GM19438 (cell line): Measurements from ENCODE around the gene ANKRD35.

Experiments used
- ATAC-seq: cut with Tn5 transposase; IDR thresholded peaks from one replicate; pipeline ENCODE4 v1.9.1; 2021; ENCODE audit warnings: low read depth; ENCODE audit not compliant: unreplicated experiment

The ANKRD35 gene

DNA sequence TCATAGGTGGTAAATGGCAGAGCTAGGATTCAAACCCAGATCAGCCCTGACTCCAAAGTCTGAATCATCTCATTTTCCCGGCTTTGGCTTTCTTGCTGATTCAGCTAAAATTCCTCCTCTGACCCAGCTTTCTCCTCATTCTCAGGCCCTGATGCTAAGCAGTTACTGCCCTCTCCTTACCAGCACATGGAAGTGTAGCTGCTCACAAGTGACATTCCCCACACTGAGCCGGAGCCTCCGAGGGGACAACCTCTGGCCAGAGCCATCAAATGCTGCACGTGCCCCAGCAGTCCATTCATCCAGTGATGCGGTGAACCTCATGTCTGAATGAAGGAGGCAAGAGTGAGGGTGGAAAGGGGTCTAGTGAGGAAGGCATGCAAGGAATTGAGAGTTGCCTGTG, 13.1 kb upstream of the ANKRD35 start:
- ATAC-seq: no peak

DNA sequence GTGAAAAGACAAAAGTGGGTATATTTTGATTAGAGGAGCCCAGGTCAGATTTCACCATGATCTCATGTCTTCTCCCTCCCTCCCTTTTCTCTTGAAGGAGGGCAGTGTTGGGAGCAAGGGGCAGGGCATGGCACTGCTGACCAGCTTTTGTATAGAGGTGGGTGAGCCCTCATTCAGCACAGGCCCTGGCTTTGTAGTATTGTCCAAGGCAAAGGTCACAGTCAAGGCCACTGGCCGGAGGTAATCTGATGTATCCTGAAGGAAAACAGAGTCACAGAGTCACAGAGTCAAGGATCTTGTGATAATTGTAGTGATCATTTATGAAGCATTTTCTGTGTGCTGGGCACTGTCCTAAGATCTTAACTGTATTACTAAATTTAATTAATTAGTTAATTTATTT, 12.3 kb upstream of the ANKRD35 start:
- ATAC-seq: no peak

DNA sequence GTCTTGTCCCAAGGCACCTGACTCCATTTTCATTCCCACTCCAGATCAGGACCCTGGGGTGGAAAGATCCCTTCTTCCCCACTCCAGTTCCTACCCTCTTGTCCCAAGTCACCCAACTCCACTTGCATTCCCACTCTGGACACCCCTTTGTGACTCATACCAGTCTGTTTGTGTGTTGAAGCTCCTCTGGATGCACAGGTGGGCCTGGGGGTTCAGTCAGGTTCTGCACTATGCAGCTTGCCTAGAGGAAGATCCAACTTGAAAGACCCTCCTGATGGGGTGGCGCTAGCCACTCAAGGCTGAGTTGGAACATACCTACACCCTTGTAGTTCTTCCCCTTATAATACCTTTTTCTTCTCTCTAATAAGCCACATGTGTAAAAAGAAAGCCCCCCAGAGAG, 9.8 kb upstream of the ANKRD35 start:
- ATAC-seq: no peak

DNA sequence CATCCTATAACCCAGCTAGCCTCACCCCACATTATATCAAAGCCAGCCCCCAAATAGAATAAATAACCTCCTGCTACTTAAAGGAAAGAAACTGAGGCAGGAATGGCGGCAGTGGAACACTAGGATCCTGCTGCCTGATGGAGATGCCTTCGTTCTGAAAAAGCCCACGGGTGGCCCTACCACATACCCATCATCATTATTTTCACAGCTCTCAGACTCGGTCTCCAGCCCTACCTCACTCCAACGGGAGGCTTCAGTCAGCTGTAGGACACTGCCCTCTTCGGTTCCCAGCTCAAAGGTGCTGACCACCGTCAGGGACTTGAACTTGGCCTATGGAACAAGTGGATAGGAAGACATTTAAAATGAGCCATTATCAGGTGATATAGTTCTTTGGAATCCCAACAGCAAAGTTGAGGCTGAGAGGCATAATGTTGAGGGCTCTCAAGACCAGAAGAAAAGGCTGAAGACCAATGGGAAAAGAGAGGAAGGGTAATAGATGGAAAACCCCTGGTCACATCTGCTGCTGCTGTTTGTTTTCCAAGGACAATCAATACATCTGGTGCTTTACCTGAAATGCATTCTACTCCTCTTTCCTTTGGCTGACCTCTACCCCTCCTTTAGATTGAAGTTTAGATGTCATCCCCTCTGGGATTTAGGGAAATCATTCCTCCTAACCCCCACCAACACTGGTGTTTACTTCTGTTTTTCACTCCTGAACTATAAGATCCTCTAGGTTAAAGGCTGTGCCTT, 7.8 kb upstream of the ANKRD35 start:
- no peak for ATAC-seq

DNA sequence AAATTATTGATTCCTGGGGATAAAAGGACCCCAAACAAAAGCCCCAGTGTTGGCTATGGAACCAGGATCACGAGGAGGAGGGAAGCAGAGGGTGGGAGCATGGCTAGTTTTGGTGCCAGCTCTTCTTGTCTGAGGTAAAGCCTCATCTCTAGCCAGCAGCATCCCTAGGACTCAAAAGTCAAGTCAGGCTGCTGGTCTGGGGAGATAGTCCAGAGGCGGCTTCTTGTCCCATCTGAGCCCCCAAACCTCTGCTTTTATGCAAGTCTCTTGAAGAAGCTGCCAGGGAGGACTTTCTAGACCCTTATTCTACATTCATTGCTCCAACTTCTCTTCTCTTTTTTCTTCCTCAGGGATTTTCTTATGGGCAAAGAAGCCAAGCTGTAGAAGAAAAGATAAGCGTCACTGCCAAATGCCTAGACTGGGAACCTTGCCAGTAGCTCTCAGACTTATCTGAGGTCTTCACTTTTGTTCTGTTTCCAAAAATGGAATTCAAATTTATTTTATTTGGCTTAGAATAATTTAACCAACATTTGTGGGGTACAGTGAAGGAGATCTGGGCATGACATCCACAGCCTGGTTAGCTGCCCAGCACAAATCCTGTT, 6.9 kb upstream of the ANKRD35 start:
- ATAC-seq: no peak

DNA sequence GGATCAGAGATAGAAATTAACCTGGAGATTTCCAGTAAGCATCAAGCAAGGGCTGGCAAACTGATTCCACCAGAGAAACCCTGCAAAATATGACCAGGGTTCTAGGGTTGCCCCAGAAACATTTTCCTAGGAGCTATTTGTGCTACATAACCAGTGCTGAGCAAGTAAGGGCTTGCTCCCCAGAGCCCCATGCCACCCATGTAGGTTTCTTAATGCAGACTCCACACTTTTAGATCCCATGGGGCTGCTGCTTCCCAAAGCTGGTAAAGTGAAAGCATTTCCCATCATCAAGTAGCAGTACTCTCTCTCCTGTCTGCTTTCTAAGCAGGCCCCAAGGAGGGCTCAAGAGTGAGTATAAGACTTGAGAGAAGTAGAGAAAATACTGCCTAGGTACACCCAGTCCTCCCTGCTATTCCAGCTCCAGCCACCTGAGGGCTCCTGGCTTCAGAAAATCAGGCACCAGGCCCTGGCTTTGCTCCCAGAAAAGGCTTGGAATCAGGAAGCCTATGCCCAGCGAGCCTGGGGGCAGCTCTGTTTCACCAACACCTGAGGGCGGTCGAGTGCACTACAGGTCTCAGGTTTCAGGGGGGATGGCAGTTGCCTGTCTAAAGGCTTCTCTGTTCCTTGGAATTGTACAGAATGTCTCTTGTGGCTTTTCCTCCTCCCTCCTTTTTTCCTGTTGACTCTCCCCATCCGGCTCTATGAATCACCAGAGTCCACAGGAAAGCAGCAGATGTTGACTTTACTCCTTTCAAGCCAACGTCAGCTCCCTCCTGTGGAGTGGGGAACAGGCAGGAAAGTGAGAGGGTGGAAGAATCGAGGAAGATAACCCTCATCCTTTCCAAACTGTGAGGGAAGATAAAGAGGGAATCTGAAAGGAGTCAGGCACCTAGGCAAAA, 6.2 kb upstream of the ANKRD35 start:
- no peak for ATAC-seq

DNA sequence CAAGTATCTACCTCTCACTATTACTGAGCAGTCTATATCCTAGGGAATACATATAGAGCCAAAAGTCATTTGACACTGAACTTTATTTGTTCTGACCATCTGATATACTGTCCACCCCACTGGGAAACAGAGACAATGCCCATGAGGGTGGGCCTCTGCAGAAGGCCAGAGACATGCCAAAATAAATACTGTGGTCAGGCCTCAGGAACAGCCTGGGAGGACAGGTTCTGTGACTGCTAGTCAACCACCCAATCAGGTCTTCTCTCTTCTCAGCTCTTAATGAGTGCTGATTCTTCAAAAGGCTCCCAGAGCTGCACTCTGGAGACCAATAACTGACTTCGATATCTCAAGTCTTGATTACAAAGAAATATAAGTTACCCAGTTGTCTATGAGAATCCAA, 5.5 kb upstream of the ANKRD35 start:
- ATAC-seq: no peak

DNA sequence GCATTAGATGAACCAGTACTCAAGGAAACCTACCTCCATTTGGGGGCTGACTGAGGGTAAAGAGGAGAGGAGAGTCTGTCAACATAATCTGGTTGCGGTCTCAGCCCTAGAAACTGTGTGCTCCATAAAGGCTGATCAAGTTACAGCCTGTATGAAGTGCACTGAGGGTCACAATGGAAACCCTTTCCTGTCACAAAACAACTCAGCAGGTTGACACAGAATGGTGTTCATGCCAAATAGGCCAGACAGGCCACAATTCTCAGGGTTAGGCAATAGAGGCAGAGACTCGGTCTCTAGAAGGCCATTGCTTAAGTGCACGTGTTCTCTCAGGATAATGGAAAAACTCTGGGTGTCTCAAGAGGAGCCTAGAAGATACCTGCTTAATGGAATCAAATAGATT, 4.1 kb upstream of the ANKRD35 start:
- ATAC-seq: no peak

DNA sequence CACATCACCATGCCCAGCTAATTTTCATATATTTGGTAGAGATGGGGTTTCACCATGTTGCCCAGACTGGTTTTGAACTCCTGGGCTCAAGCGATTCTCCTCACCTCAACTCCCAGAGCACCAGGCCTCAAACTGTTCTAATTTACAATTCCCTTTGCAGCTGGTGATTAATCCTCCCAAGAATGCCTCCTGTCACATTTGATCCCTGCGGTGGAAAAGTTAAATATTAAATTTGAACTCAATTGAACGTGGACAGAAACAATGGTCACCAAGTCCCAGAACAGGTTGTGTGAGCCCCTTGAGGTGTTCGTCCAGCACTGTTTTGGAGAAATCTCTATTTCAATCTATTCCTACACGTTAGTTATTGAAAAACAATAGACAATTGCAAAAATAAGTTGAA, 2.0 kb upstream of the ANKRD35 start:
- no peak for ATAC-seq

DNA sequence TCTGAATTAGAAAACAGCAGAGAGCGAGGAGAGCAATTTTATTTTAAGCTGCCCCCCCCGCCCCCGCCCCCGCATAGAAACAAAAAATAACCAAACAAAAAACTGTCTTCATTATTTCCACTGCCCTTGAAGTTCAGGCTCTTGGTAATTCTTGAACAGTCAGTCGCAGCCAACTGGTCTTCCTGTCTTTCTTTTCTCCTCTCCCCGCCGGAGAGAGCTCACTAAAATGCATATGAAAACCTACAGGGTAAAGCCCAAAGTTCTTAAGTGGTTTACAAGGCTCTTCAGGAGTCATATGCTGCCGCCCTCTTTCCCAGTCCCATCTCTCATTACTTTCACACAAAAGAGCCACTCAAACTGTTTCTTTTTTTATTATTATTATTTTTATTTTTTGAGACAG, 1.1 kb upstream of the ANKRD35 start:
- no peak for ATAC-seq

DNA sequence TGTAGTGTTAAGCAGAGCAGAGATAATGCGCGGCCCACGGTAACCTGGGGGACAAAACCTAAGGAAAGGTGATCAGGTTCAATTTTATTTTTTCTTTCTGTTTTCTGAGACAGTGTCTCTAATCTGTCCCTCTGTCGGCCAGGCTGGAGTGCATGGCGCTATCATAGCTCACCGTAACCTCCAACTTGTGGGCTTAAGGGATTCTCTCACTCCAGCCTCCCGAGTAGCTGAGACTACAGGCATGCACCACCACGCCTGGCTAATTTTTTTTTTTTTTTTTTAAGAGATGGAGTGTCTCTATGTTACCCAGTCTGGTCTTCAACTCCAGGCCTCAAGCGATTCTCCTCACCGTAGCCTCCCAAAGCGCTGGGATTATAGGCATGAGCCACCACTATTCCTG, 724 bp upstream of the ANKRD35 start:
- no peak for ATAC-seq

DNA sequence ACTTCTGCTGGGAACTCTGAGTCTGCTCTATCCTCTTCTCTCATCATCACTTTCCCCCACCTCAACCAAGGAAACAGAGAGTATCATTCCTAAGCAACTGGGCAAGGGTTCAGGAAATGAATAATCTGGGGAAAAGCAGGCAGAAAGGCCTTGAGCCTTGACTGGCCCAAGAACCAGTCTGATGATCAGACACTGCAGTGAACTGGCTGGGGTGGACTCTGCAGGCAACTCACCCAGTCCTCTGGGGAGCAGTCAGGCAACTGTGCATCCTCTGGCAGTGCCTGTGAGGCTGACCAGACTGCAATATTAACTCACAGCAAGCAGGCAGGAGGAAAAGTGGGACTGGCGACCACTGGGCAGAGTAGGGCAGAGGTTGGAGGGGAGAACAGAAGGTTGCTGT, 991 bp downstream of the ANKRD35 start:
- no peak for ATAC-seq

DNA sequence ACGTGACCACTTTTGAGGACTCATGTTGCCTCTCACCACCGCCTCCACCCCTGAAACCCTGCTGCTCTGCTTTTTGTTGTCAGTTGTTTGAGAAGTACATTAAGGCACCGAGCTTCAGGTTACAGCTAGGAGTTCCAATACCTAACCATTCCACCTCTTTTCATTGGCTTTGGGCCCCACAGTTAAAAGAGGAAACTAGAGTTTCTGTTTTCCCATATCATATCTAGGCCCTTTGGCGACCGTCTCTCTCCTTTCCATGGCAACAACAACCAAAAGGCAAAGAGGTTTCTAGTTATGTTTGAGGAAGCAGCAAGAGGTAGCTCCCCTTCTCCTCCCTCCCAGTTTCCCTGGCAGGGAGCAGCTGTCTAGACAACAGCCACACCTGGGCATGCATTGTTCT, 5.9 kb downstream of the ANKRD35 start:
- no peak for ATAC-seq

DNA sequence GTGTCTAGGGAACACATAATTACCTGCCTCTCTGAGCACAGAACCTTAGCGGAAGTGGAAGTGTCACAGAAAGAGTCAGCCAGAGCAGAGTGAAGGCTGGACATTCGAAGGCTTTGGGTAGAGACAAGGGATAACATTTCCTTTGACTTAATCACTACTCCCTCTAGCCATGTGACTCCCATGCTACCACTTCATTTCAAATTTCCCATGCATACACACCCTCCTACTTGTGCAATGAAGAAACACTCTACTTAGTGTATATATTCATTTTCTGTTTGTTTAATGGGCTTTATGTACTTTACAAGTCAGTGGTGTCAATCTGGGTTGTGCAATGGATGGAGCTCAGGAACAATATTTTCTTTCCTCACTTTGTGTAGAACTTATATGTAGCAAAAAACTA, 6.9 kb downstream of the ANKRD35 start:
- no peak for ATAC-seq

DNA sequence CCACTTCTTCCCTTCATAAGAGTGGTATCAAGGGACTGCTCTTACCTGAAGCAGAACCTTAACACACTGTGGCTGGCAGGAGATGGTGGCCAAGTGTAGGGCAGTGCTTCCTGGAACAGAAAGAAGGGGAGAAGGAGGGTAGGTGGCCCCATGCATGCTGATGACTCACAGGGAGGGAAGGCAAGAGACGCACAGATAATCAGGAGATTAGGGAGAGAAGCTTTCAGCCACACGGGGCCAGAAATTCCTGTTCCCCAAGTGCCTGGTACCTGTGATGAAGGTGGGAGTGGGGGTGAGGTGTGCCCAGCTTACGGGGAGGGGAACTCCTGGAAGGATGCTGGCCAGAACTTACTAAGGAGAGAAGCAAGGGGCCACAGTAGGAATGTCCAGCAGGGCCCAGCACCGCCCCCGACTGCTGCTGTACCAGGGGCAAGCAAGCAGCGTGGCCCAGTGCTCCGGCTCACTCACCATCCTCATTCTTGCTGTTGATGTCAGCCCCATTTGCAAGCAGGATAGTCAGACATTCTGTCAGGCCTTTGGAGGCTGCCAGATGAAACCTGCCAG, 7.7 kb downstream of the ANKRD35 start:
- ATAC-seq: no peak

DNA sequence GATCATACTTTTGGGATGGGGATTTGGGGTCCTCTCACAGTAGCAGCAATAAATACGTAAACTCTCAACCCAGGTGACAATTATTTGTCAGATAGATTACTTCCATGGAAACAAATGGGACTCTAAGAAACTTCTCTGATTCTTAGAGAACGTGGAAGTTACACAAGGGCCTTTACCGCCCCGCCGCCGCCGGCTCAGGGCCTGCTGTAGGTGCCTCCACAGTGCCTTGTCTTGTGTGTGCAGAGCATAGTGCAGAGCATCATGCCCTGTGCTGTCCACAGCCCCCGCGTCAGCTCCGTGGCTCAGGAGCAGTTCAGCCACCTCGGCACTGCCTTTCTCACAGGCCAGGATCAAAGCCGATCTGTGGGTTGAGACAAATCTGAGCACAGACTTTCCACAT, 11.0 kb downstream of the ANKRD35 start:
- no peak for ATAC-seq

DNA sequence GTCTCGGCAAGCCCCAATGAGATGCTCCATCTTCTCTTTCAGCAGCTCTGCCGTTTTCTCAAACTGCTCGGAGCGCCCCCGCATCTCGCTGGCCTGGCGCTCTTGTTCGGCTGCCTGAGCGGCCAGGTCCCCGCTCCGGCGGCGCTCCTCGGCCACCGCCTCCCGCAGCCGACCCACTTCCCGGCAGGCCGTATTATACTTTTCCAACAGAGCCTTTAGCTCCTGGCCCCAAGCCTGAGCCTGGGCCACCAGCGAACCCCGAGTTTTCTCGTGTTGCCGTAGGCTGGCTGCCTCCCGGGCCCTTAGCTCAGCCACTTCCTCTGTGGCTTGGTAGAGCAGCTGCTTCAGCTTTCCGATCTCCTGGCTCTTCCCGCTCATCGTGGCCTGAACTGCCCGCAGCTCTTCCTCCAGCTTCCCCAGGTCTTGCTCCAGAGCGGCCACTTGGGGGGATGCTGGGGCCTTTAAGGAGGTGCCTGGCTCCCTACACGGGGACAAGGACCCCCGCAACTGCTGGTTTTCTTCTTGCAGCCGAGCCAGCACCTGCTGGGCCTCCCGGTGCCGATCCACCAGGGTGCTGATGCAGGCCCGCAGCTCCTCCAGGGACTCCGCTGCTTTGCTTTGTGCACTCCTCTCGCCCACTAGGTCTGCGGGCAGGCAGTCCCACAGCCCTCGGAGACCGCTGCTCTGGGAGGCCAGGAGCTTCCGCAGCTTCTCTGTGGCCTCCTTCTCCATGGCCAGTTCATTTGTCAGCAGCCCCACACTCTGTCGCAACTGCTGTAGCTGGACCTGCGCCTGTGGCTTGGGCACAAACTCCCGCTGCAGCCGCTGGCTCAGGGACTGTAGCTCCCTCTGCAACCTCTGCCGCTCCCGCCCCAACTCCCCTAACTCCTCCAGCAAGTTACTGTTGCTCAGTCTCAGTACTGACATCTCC, 13.4 kb downstream of the ANKRD35 start:
- no peak for ATAC-seq

DNA sequence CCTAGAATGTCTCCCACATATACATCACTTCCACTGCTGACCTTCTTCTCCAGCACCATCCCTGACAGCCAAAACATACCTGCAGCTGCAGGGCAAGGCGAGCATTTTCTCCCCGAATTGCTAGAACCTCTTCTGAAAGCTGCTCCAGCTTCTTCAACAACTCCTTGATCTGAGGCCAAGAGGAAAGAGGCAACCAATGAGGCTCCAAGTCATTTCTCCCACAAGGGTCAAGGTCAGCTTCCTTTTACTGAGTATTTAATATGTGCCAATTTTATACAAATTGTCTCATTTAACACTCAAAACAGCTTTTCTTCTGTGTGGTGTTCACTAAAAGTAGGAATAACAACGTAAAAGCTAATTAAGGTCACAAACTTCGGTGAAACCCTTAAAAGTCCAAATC, 17.4 kb downstream of the ANKRD35 start:
- no peak for ATAC-seq

DNA sequence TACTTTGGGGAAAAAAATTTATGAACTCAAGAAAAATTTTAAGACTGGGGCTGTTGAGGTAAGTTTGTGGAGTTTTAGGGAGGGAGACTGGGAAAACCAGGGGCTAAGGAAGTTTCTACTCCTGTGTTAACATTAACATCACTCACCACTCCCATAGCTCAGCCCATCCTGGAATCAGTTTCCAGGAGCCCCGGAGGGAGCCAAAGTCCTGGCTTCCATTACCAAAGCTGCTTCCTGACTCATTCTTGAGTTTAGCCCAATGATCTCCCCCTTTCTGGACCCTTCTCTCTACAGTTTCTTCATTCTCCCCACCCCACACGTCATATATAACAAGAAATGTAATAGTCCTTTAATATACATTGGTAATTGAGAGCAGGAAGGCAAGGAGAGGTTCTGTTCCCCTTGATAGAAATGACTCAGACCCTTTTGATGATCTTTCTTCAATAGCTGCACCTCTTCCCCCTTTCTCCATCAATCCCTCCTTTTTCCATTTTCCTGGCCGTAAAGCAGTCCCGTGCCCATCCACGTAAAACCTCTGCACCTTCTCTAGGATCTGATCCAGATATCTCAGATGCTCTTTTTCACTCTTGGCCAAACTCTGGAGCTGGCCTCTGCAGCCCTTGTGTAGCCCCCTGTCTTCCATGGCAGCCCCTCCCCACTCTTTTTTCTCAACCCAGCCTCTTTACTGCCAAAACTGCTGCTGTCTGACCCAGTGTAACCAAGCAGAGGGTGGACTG, 22.2 kb downstream of the ANKRD35 start:
- no peak for ATAC-seq
